SK-N-SH (cell line): Measurements from ENCODE around the gene PWWP2B. TPM values are rescaled to one million over a fixed set of nuclear protein-coding genes. Genes with fewer than 3 reads are reported as not detected.

Source experiments
- CTCF ChIA-PET: fragments of 300-600, 350-600 bp; formaldehyde crosslinking; extraction: SDS; loops from one replicate; lab custom pipeline; 2021; lab: Yijun Ruan, JAX
- POLR2A ChIA-PET: fragments of 350-600 bp; sonication (Branson Sonifier 250); formaldehyde crosslinking; extraction: SDS; loops from one replicate; lab custom pipeline; 2020; ENCODE audit warnings: antibody characterized with exemption, inconsistent platforms; lab: Yijun Ruan, JAX
- DNase-seq: peaks from one replicate; pipeline ENCODE4 v3.0.0; 2012
- H2AFZ ChIP-seq: fragments of 200-600 bp; sonication (generic); 2 replicates; pipeline ENCODE4 v1.8.1; 2016; ENCODE audit warnings: antibody characterized with exemption, mild to moderate bottlenecking, low read depth
- H3F3A ChIP-seq: fragments of 200-600 bp; sonication (generic); replicated peaks from 2 replicates; pipeline ENCODE3; 2016; ENCODE audit warnings: antibody characterized with exemption, mild to moderate bottlenecking; ENCODE audit not compliant: insufficient read depth
- H3K27ac ChIP-seq, 2 experiments: fragments of 200-500 bp in 1 of 2; fragments of 200-600 bp in 1 of 2; sonication (Bioruptor generic) in 1 of 2; sonication (generic), shearing (Covaris generic) in 1 of 2; 2 replicates each; pipeline versions ENCODE4 v1.5.1 to v1.6.1; 2014 to 2016; ENCODE audit warnings: low read depth in 2 of 2, inconsistent platforms in 1 of 2, low read length in 1 of 2, mild to moderate bottlenecking in 1 of 2, mixed read lengths in 1 of 2
- H3K27me3 ChIP-seq: fragments of 200-600 bp; sonication (generic), shearing (Covaris generic); 2 replicates; pipeline ENCODE4 v1.6.1; 2016; ENCODE audit warnings: mixed run types; ENCODE audit not compliant: insufficient read depth
- H3K36me3 ChIP-seq, 2 experiments: fragments of 200-500 bp in 1 of 2; fragments of 200-600 bp in 1 of 2; sonication (Bioruptor generic) in 1 of 2; sonication (generic) in 1 of 2; replicated peaks in 1 of 2; 2 replicates each; pipeline versions ENCODE3 to v1.5.1; 2014 to 2016; ENCODE audit warnings: low read length in 1 of 2, mild to moderate bottlenecking in 1 of 2; ENCODE audit not compliant: insufficient read depth in 2 of 2, control insufficient read depth in 1 of 2
- H3K4me1 ChIP-seq, 2 experiments: fragments of 200-500 bp in 1 of 2; fragments of 200-600 bp in 1 of 2; sonication (Bioruptor generic) in 1 of 2; sonication (generic), shearing (Covaris generic) in 1 of 2; 2 replicates each; pipeline versions ENCODE4 v1.5.1 to v1.6.1; 2014 to 2016; ENCODE audit warnings: low read depth in 1 of 2, low read length in 1 of 2, mixed run types in 1 of 2; ENCODE audit not compliant: insufficient read depth in 2 of 2, control insufficient read depth in 1 of 2
- H3K4me2 ChIP-seq: fragments of 200-600 bp; sonication (generic), shearing (Covaris generic); 2 replicates; pipeline ENCODE4 v1.6.1; 2017; ENCODE audit warnings: mixed run types
- H3K4me3 ChIP-seq, 2 experiments: fragments of 200-500 bp in 1 of 2; fragments of 200-600 bp in 1 of 2; sonication (Bioruptor generic) in 1 of 2; sonication (generic), shearing (Covaris generic) in 1 of 2; 2 replicates each; pipeline versions ENCODE4 v1.5.1 to v1.8.1; 2014 to 2016; ENCODE audit warnings: low read depth in 2 of 2, inconsistent platforms in 1 of 2, low read length in 1 of 2, mild to moderate bottlenecking in 1 of 2, mixed read lengths in 1 of 2, moderate library complexity in 1 of 2
- H3K79me2 ChIP-seq: fragments of 200-600 bp; sonication (generic); 2 replicates; pipeline ENCODE4 v1.8.1; 2017; ENCODE audit warnings: mild to moderate bottlenecking; ENCODE audit not compliant: insufficient read depth
- H3K9ac ChIP-seq: fragments of 200-600 bp; sonication (generic); 2 replicates; pipeline ENCODE4 v1.6.1; 2017; ENCODE audit warnings: mixed run types
- H3K9me2 ChIP-seq: fragments of 200-600 bp; sonication (generic); 2 replicates; pipeline ENCODE4 v1.6.1; 2017; ENCODE audit warnings: mixed run types
- H3K9me3 ChIP-seq: fragments of 200-600 bp; sonication (generic); 2 replicates; pipeline ENCODE4 v1.6.1; 2017; ENCODE audit warnings: mixed run types, mild to moderate bottlenecking, moderate library complexity
- H4K20me1 ChIP-seq: fragments of 200-600 bp; sonication (generic); 2 replicates; pipeline ENCODE4 v1.6.1; 2017; ENCODE audit warnings: mild to moderate bottlenecking, mixed run types; ENCODE audit not compliant: insufficient read depth
- FOSL2 ChIP-seq: IDR thresholded peaks from 2 replicates; pipeline ENCODE4 v1.4.0; 2012; ENCODE audit warnings: low read depth, mild to moderate bottlenecking, moderate library complexity, borderline replicate concordance
- FOXJ3 ChIP-seq: sonication (generic); formaldehyde crosslinking; IDR thresholded peaks from 2 replicates; pipeline ENCODE4 v1.5.1; 2020; ENCODE audit warnings: mild to moderate bottlenecking, missing genetic modification reagents
- FOXM1 ChIP-seq: IDR thresholded peaks from 2 replicates; pipeline ENCODE4 v1.4.0; 2012; ENCODE audit warnings: low read depth, mild to moderate bottlenecking
- GABPA ChIP-seq: IDR thresholded peaks from 2 replicates; pipeline ENCODE4 v1.4.0; 2012; ENCODE audit warnings: low read depth, mild to moderate bottlenecking
- JUND ChIP-seq: IDR thresholded peaks from 2 replicates; pipeline ENCODE4 v1.4.0; 2012
- MXI1 ChIP-seq: IDR thresholded peaks from 2 replicates; pipeline ENCODE4 v1.6.1; 2012; ENCODE audit warnings: mild to moderate bottlenecking, low read depth, low read length, improper control_type of control experiment
- NRF1 ChIP-seq: IDR thresholded peaks from 2 replicates; pipeline ENCODE4 v1.6.1; 2012; ENCODE audit warnings: low read depth, mild to moderate bottlenecking, low read length
- RAD21 ChIP-seq: IDR thresholded peaks from 2 replicates; pipeline ENCODE4 v1.6.1; 2012; ENCODE audit warnings: mild to moderate bottlenecking, low read length
- RCOR1 ChIP-seq: fragments of 150-350 bp; IDR thresholded peaks from 2 replicates; pipeline ENCODE4 v1.6.1; 2017; ENCODE audit warnings: antibody characterized with exemption, low read length
- RXRA ChIP-seq: IDR thresholded peaks from 2 replicates; pipeline ENCODE4 v1.4.0; 2012; ENCODE audit warnings: low read depth, mild to moderate bottlenecking, borderline replicate concordance
- SMC3 ChIP-seq: IDR thresholded peaks from 2 replicates; pipeline ENCODE4 v1.6.1; 2012; ENCODE audit warnings: low read depth, low read length, improper control_type of control experiment
- TAF1 ChIP-seq: IDR thresholded peaks from 2 replicates; pipeline ENCODE4 v1.6.1; 2012; ENCODE audit warnings: low read depth, mild to moderate bottlenecking, low read length, moderate library complexity, borderline replicate concordance
- TEAD4 ChIP-seq: IDR thresholded peaks from 2 replicates; pipeline ENCODE4 v1.4.0; 2012; ENCODE audit warnings: mild to moderate bottlenecking, borderline replicate concordance; ENCODE audit not compliant: insufficient read depth
- WGBS: methylation state at CpG from one replicate; pipeline ENCODE4 v1.1.6; 2017; ENCODE audit warnings: low lambda C conversion rate; 5-methylcytosine and 5-hydroxymethylcytosine counted together
- polyA plus RNA-seq, 3 experiments: library from polyadenylated mRNA; depleted of rRNA; stranded (reverse); fragments of >200 nt; gene quantifications; 2 replicates each; pipeline ENCODE4 v1.2.3, GENCODE V29; 2012
- TF ChIP-seq, protein P1 (sequence below): IDR thresholded peaks from 2 replicates; pipeline ENCODE4 v1.4.0; 2012; ENCODE audit warnings: low read depth
- TF ChIP-seq, protein P2 (sequence below): IDR thresholded peaks from 2 replicates; pipeline ENCODE4 v1.4.0; 2012; ENCODE audit warnings: low read depth, borderline replicate concordance
- TF ChIP-seq, protein P3 (sequence below): IDR thresholded peaks from 2 replicates; pipeline ENCODE4; 2012
- TF ChIP-seq, protein P4 (sequence below): IDR thresholded peaks from 2 replicates; pipeline ENCODE4 v1.4.0; 2012; ENCODE audit warnings: low read depth, borderline replicate concordance
- TF ChIP-seq, protein P5 (sequence below): fragments of 150-350 bp; IDR thresholded peaks from 2 replicates; pipeline ENCODE4 v1.6.1; 2016; ENCODE audit warnings: mild to moderate bottlenecking, low read depth, low read length

PWWP2B gene
- polyA plus RNA-seq, 1 of the 3 experiments (the other 2 are of a cell fraction): 2.4 TPM

DNA sequence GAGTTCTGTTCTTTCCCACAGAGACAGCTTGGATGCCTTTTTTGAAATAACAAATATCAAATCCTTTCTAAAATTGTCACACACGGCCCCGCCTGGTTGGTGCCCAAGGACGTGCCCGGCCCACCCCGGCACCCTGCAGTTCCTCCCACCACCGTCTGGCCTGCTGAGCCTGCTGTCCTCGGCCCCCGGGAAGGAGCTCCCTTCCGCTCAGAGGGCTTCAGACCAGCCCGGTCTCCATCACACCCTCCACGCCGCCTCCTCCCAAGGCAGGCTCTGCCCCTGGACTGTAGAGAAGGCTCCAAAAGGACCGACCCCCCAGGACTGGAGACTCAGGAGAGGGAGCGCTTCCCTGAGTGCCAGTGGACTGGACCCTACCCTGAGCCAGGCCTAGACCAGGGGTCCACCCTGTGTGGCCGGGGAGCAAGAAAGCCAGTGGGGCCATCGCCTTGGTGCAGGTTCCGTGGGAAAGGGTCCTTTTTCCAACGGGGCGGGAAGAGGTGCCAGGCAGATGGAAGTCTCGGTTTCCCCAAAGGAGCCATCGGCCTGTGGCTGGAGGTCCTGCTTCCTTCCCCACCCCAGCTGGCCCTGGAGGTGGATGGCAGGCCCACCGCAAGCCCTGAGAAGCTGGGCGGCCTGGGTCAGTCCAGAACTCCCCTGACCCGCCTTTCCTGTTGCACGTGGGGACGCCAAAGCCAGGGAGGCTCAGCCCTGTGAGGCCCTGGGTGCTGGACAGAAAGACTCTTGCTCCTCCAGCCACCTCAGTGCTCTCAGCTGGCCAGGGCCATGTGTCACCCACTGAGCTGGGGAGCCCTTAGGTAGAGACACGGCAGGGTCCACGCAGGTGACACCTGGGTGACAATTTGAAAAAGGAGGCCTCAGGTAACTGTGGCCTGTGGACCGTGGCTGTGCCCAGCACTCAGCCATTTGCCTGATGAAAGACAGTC lies 69.8 kb downstream of the PWWP2B start:
- no peak overlapping the region for H3K4me2 ChIP-seq
- H2AFZ ChIP-seq: no peak overlapping the region
- no peaks in the 10 kb centered on the region for H4K20me1 ChIP-seq
- no peaks in the 10 kb centered on the region for H3K79me2 ChIP-seq
- DNase-seq: no peak
- H3K9ac ChIP-seq: no peak overlapping the region
- WGBS: 93% methylated on average over 7 of the region's 29 CpGs
- CTCF ChIA-PET: interaction anchor here (0.9 to 2.7 kb wide), 4 partner anchors 8 to 13 kb away, joined by 4 to 8 read pairs (median 6); no protein-coding TSS in a partner anchor
- H3K27ac ChIP-seq: no peak overlapping the region
- H3K9me3 ChIP-seq: no peaks in the 10 kb centered on the region
- H3K4me3 ChIP-seq: no peak overlapping the region
- no peaks in the 10 kb centered on the region for H3K27me3 ChIP-seq
- H3K36me3 ChIP-seq: no peaks in the 10 kb centered on the region
- no peaks in the 10 kb centered on the region; a peak in 1 of 4 replicates for H3K4me1 ChIP-seq
- H3F3A ChIP-seq: no peaks in the 10 kb centered on the region
- POLR2A ChIA-PET: no interaction called here
- no peak for TF ChIP-seq RCOR1
- TF ChIP-seq, protein P1, sequence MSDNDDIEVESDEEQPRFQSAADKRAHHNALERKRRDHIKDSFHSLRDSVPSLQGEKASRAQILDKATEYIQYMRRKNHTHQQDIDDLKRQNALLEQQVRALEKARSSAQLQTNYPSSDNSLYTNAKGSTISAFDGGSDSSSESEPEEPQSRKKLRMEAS: no peak
- no peak for TF ChIP-seq SMC3
- no peak for TF ChIP-seq GABPA
- no peak for TF ChIP-seq MXI1
- TF ChIP-seq TEAD4: no peak
- TF ChIP-seq, protein P2, sequence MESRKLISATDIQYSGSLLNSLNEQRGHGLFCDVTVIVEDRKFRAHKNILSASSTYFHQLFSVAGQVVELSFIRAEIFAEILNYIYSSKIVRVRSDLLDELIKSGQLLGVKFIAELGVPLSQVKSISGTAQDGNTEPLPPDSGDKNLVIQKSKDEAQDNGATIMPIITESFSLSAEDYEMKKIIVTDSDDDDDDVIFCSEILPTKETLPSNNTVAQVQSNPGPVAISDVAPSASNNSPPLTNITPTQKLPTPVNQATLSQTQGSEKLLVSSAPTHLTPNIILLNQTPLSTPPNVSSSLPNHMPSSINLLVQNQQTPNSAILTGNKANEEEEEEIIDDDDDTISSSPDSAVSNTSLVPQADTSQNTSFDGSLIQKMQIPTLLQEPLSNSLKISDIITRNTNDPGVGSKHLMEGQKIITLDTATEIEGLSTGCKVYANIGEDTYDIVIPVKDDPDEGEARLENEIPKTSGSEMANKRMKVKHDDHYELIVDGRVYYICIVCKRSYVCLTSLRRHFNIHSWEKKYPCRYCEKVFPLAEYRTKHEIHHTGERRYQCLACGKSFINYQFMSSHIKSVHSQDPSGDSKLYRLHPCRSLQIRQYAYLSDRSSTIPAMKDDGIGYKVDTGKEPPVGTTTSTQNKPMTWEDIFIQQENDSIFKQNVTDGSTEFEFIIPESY: no peak
- TF ChIP-seq, protein P3, sequence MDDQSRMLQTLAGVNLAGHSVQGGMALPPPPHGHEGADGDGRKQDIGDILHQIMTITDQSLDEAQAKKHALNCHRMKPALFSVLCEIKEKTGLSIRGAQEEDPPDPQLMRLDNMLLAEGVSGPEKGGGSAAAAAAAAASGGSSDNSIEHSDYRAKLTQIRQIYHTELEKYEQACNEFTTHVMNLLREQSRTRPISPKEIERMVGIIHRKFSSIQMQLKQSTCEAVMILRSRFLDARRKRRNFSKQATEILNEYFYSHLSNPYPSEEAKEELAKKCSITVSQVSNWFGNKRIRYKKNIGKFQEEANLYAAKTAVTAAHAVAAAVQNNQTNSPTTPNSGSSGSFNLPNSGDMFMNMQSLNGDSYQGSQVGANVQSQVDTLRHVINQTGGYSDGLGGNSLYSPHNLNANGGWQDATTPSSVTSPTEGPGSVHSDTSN: no peak
- no peak for TF ChIP-seq TAF1
- TF ChIP-seq, protein P4, sequence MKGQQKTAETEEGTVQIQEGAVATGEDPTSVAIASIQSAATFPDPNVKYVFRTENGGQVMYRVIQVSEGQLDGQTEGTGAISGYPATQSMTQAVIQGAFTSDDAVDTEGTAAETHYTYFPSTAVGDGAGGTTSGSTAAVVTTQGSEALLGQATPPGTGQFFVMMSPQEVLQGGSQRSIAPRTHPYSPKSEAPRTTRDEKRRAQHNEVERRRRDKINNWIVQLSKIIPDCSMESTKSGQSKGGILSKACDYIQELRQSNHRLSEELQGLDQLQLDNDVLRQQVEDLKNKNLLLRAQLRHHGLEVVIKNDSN: no peak
- no peak for TF ChIP-seq FOXM1
- TF ChIP-seq JUND: no peak
- TF ChIP-seq, protein P5, sequence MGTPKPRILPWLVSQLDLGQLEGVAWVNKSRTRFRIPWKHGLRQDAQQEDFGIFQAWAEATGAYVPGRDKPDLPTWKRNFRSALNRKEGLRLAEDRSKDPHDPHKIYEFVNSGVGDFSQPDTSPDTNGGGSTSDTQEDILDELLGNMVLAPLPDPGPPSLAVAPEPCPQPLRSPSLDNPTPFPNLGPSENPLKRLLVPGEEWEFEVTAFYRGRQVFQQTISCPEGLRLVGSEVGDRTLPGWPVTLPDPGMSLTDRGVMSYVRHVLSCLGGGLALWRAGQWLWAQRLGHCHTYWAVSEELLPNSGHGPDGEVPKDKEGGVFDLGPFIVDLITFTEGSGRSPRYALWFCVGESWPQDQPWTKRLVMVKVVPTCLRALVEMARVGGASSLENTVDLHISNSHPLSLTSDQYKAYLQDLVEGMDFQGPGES: no peak
- no peak for TF ChIP-seq NRF1
- no peak for TF ChIP-seq FOSL2
- no peak for TF ChIP-seq RXRA
- TF ChIP-seq RAD21: no peak
- TF ChIP-seq FOXJ3 (CRISPR knock-in tag): no peak
- no peaks in the 10 kb centered on the region for H3K9me2 ChIP-seq

Other genes starting within 250 kb of the PWWP2B start
- 19.4 and 21.8 TPM in 2 replicates for gene DPYSL4, start 210.3 kb upstream of the PWWP2B start, polyA plus RNA-seq (2012; rRNA removed)
- gene STK32C, start 89.2 kb upstream of the PWWP2B start, polyA plus RNA-seq (2012; rRNA removed): 27.0 and 27.8 TPM in 2 replicates
- 10.0 and 11.2 TPM in 2 replicates for gene LRRC27, start 65.0 kb upstream of the PWWP2B start, polyA plus RNA-seq (2012; rRNA removed)
- gene INPP5A, start 140.6 kb downstream of the PWWP2B start, polyA plus RNA-seq (2012; rRNA removed): 12.0 and 12.9 TPM in 2 replicates